Measurements from ENCODE around the gene WDR70. TPM values are rescaled to one million over a fixed set of nuclear protein-coding genes. Genes with fewer than 3 reads are reported as not detected.
"Not testable (repeated sequence)": the region's sequence is repeated elsewhere in the genome, so short reads cannot be mapped to it uniquely, and the experiment has no call there.

Gene WDR70
- total RNA-seq, 4 donors from 2014 or later = 24.7 to 200 (median 29.9) TPM

DNA sequence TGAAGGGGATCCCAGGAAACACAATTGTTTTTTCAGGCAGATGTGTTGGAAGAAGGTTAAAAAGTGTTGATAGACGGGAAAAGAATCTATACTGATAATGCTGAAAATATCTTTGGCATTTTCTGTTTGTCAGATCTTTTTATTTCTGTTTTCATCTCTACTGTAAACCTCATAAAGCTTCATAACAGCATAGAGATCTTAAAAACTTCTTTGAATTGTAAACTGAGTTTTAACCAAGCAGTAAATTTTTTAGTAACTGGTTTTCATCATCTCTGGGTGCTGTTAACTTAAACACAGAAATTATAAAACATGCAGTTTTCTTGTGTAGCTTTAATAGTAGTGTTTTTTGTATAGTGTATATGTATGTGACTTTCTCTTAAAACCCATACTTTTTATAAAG lies 227.0 kb downstream of the WDR70 start:
- DNase-seq = no peak
- Histone ChIP-seq H3K9me3 (peaks cover under 1 to 6% of the 10 kb centered on the region in 2 donors), H3K4me1 (peaks cover 0 to 4% (median 0%) of the 10 kb centered on the region in 4 donors), H3K27ac (peak overlapping the region in 3 of 4 donors; percentile 3 to 46 (median 3)), H3K27me3 (no peaks in the 10 kb centered on the region), H3K4me3 (no peak overlapping the region), H3K36me3 (no peaks in the 10 kb centered on the region)
- intact Hi-C loops (cut with DNase I; ENCODE audit: low total_unique reads) (no loop called here), in situ Hi-C loops (cut with MboI; ENCODE audit: low pct_ligation_motif_present in 1 of 4, low pct_unique_long_range_greater_than_20kb in 1 of 4, low sequenced_read_pairs in 3 of 4) (no loop called here)
- no peak for TF ChIP-seq EP300 (IDR thresholded peaks at IDR 0.05; ENCODE audit: low read depth)
- TF ChIP-seq POLR2A (IDR thresholded peaks at IDR 0.05) = no peak
- TF ChIP-seq, protein P1, sequence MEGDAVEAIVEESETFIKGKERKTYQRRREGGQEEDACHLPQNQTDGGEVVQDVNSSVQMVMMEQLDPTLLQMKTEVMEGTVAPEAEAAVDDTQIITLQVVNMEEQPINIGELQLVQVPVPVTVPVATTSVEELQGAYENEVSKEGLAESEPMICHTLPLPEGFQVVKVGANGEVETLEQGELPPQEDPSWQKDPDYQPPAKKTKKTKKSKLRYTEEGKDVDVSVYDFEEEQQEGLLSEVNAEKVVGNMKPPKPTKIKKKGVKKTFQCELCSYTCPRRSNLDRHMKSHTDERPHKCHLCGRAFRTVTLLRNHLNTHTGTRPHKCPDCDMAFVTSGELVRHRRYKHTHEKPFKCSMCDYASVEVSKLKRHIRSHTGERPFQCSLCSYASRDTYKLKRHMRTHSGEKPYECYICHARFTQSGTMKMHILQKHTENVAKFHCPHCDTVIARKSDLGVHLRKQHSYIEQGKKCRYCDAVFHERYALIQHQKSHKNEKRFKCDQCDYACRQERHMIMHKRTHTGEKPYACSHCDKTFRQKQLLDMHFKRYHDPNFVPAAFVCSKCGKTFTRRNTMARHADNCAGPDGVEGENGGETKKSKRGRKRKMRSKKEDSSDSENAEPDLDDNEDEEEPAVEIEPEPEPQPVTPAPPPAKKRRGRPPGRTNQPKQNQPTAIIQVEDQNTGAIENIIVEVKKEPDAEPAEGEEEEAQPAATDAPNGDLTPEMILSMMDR (IDR thresholded peaks at IDR 0.05) = no peak
- no peak for TF ChIP-seq POLR2AphosphoS5 (IDR thresholded peaks at IDR 0.05)
- 63 to 70% methylated on average over 1 of the region's 1 CpG for WGBS, 2 donors (ENCODE audit: low coverage in 1 of 2)

DNA sequence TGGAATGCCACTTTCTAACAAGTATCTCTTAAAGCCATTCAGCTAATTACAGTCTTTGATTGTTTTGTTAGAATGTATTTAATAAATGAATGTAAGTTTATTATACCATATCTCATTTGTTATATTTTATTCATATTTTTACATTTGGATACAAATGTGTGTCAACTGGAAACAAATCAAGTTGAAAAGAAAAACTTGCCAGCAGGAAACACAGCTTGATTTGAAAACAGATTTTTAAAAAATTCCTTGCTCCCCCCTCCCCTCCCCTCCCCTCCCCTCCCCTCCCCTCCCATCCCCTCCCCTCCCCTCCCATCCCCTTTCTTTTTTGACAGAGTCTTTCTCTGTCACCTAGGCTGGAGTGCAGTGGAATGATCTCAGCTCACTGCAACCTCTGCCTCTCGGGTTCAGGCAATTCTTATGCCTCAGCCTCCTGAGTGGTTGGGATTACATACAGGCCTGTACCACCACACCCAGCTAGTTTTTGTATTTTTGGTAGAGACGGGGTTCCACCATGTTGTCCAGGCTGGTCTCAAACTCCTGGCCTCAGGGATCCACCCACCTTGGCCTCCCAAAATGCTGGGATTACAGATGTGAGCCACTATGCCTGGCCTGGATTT lies 227.6 kb downstream of the WDR70 start:
- Histone ChIP-seq H3K9me3 (no peaks in the 10 kb centered on the region), H3K27me3 (no peaks in the 10 kb centered on the region), H3K27ac (peak overlapping the region in 2 of 4 donors; percentile 3), H3K36me3 (no peaks in the 10 kb centered on the region), H3K4me1 (peaks cover 0 to 4% (median 0%) of the 10 kb centered on the region in 4 donors), H3K4me3 (no peak overlapping the region)
- intact Hi-C loops (cut with DNase I; ENCODE audit: low total_unique reads) = no loop called here
- 92% methylated on average over 2 of the region's 2 CpGs; no CpG with 5 or more reads in 1 of the 2 donors for WGBS, 2 donors (ENCODE audit: low coverage in 1 of 2)
- no peak for TF ChIP-seq POLR2AphosphoS5 (IDR thresholded peaks at IDR 0.05)
- TF ChIP-seq, protein P1 (IDR thresholded peaks at IDR 0.05) = no peak
- no peak for TF ChIP-seq POLR2A (IDR thresholded peaks at IDR 0.05)
- TF ChIP-seq EP300 (IDR thresholded peaks at IDR 0.05; ENCODE audit: low read depth) = no peak
- in situ Hi-C loops (cut with MboI; ENCODE audit: low pct_ligation_motif_present in 1 of 4, low pct_unique_long_range_greater_than_20kb in 1 of 4, low sequenced_read_pairs in 3 of 4) = no loop called here
- no peak for DNase-seq

DNA sequence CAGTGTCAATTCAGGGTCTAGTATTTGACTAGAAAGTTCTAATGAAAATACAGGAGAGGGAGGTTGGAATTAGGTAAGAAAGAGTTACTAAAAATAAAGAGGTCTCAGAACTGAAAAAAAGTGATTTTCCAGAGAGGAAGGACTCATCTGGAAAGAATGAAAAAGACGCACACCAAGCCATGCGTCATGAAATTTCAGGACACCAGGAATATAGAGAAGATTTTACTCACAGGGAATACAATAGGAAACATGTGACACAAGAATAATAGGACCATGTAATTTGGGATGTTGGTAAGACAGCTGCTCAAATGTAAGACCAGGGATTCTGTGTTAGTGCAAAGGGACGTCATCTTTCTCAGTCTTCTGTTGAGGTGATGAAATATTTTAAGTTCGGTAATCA lies 236.1 kb downstream of the WDR70 start:
- TF ChIP-seq, protein P1 (IDR thresholded peaks at IDR 0.05) = no peak
- TF ChIP-seq EP300 (IDR thresholded peaks at IDR 0.05; ENCODE audit: low read depth) = no peak
- TF ChIP-seq POLR2AphosphoS5 (IDR thresholded peaks at IDR 0.05) = no peak
- intact Hi-C loops (cut with DNase I; ENCODE audit: low total_unique reads) = no loop called here
- no peaks in the 10 kb centered on the region for H3K4me1 ChIP-seq
- no peaks in the 10 kb centered on the region for H3K27me3 ChIP-seq
- peak overlapping the region in 3 of 4 donors; percentile 32 to 61 (median 45) for H3K27ac ChIP-seq
- DNase-seq = no peak
- no peak overlapping the region for H3K4me3 ChIP-seq
- 74 to 86% methylated on average over 4 of the region's 4 CpGs for WGBS, 2 donors (ENCODE audit: low coverage in 1 of 2)
- in situ Hi-C loops (cut with MboI; ENCODE audit: low pct_ligation_motif_present in 1 of 4, low pct_unique_long_range_greater_than_20kb in 1 of 4, low sequenced_read_pairs in 3 of 4) = no loop called here
- no peaks in the 10 kb centered on the region for H3K9me3 ChIP-seq
- H3K36me3 ChIP-seq = peaks cover 0 to 6% (median 0%) of the 10 kb centered on the region in 4 donors

DNA sequence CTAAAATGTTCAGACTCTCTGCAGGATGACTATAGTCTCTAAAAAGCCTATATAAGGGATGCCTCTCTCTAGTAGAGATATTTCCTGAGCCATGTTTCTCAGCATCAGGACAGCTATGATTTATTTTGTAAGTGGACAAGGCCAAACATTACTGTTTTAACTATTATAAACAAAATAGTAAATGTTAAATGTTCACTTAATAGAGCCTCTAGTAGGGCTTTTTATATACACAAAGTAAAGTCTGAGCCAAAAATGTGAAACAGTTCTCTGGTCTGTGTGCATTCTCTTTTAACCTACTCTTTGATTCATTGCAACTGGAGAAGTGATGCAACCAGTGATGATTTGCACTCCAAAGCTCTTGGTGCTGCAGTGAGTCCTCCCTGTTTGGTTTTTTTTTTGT lies 240.2 kb downstream of the WDR70 start:
- in situ Hi-C loops (cut with MboI; ENCODE audit: low pct_ligation_motif_present in 1 of 4, low pct_unique_long_range_greater_than_20kb in 1 of 4, low sequenced_read_pairs in 3 of 4) (no loop called here), intact Hi-C loops (cut with DNase I; ENCODE audit: low total_unique reads) (no loop called here)
- Histone ChIP-seq H3K27ac (peak overlapping the region in 3 of 4 donors; percentile 11 to 48 (median 28)), H3K27me3 (no peaks in the 10 kb centered on the region), H3K36me3 (no peaks in the 10 kb centered on the region), H3K4me1 (no peaks in the 10 kb centered on the region), H3K4me3 (no peak overlapping the region), H3K9me3 (no peaks in the 10 kb centered on the region)
- no peak for DNase-seq
- TF ChIP-seq POLR2AphosphoS5 (IDR thresholded peaks at IDR 0.05) = peak; percentile 38 to 50 (median 49)
- no peak for TF ChIP-seq POLR2A (IDR thresholded peaks at IDR 0.05)

DNA sequence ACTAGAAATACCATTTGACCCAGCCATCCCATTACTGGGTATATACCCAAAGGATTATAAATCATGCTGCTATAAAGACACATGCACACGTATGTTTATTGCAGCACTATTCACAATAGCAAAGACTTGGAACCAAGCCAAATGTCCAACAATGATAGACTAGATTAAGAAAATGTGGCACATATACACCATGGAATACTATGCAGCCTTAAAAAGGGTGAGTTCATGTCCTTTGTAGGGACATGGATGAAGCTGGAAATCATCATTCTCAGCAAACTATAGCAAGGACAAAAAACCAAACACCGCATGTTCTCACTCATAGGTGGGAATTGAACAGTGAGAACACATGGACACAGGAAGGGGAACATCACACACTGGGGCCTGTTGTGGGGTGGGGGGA lies 243.2 kb downstream of the WDR70 start:
- H3K9me3 ChIP-seq; H3K27me3 ChIP-seq; intact Hi-C loops (cut with DNase I; ENCODE audit: low total_unique reads); DNase-seq; H3K36me3 ChIP-seq; H3K27ac ChIP-seq; H3K4me1 ChIP-seq; in situ Hi-C loops (cut with MboI; ENCODE audit: low pct_ligation_motif_present in 1 of 4, low pct_unique_long_range_greater_than_20kb in 1 of 4, low sequenced_read_pairs in 3 of 4); H3K4me3 ChIP-seq: not testable (repeated sequence)
- WGBS, 2 donors (ENCODE audit: low coverage in 1 of 2) = 81 to 100% methylated on average over 1 to 2 of the region's 2 CpGs

Data from transverse colon (tissue), 4 donors.